HepG2 (cell line): ENCODE data around the gene TTC23L. TPM values are rescaled to one million over a fixed set of nuclear protein-coding genes. Genes with fewer than 3 reads are reported as not detected.

Experiments used
- ATAC-seq: fragments of 200-7000 bp; cut with Tn5 transposase; 3 replicates; pipeline ENCODE4 v1.9.1; 2020; ENCODE audit warnings: mild to moderate bottlenecking, moderate library complexity
- BruUV-seq: library from RNA; stranded (reverse); fragments of 400-500 nt; replicated peaks from 2 replicates; lab custom pipeline; 2021; lab: Mats Ljungman, UMichigan
- CTCF ChIA-PET: fragments of 300-600 bp; formaldehyde crosslinking; extraction: SDS; loops from one replicate; lab custom pipeline; 2021; ENCODE audit warnings: low total read pairs, inconsistent platforms, low intra/inter-chr PET ratio; lab: Yijun Ruan, JAX
- POLR2A ChIA-PET: fragments of 350-600 bp; sonication (Branson Sonifier 250); formaldehyde crosslinking; loops from one replicate; lab custom pipeline; 2020; ENCODE audit warnings: antibody characterized with exemption, inconsistent platforms; lab: Yijun Ruan, JAX
- DNase-seq: peaks from one replicate; pipeline ENCODE4 v3.0.0-alpha.2; 2015; ENCODE audit warnings: low spot score
- FAIRE-seq: peaks from 3 replicates; lab custom pipeline; 2011; peaks lifted over from hg19 to GRCh38; lab: Jason Lieb, UNC
- H2AFZ ChIP-seq: one replicate; pipeline ENCODE4 v1.6.1; 2011; ENCODE audit warnings: low read length, inconsistent platforms
- H3K27ac ChIP-seq: fragments of 300-600 bp; 3 replicates; pipeline ENCODE4 v1.8.0; 2011; ENCODE audit warnings: mixed run types, mild to moderate bottlenecking, mixed read lengths, low read length, inconsistent platforms; ENCODE audit not compliant: insufficient read depth; ENCODE audit errors: extremely low read length
- H3K27me3 ChIP-seq, 2 experiments: fragments of 200-600 bp in 1 of 2; 2 replicates in 1 of 2; 3 replicates in 1 of 2; pipeline versions ENCODE4 v1.6.0 to v1.8.0; 2011; ENCODE audit warnings: low read length in 2 of 2, mild to moderate bottlenecking in 2 of 2, moderate library complexity in 2 of 2, inconsistent platforms in 1 of 2; ENCODE audit not compliant: insufficient read depth in 2 of 2, control insufficient read depth in 1 of 2
- H3K36me3 ChIP-seq, 2 experiments: fragments of 200-600 bp in 1 of 2; replicated peaks in 1 of 2; 2 replicates in 1 of 2; 3 replicates in 1 of 2; pipeline versions ENCODE4 v1.5.1 to v1.8.0; 2011; ENCODE audit warnings: low read length in 2 of 2, inconsistent platforms in 1 of 2; ENCODE audit not compliant: insufficient read depth in 2 of 2, control insufficient read depth in 1 of 2
- H3K4me1 ChIP-seq: 2 replicates; pipeline ENCODE4 v1.5.1; 2012; ENCODE audit warnings: low read length, inconsistent platforms; ENCODE audit not compliant: insufficient read depth
- H3K4me2 ChIP-seq: 2 replicates; pipeline ENCODE4 v1.6.0; 2011; ENCODE audit warnings: low read depth, low read length, inconsistent platforms
- H3K4me3 ChIP-seq, 3 experiments: fragments of 200-600 bp in 1 of 3; sonication (generic), shearing (Covaris generic) in 1 of 3; replicated peaks in 1 of 3; 2 replicates each; pipeline ENCODE4 v1.5.1; 2011 to 2016; ENCODE audit warnings: low read length in 3 of 3, inconsistent platforms in 2 of 3, low read depth in 2 of 3, mild to moderate bottlenecking in 2 of 3, control low read depth in 1 of 3, mixed read lengths in 1 of 3; ENCODE audit not compliant: insufficient read depth in 1 of 3
- H3K79me2 ChIP-seq: one replicate; pipeline ENCODE4 v1.6.1; 2011; ENCODE audit warnings: low read length, inconsistent platforms; ENCODE audit not compliant: insufficient read depth
- H3K9ac ChIP-seq: 2 replicates; pipeline ENCODE4 v1.6.0; 2011; ENCODE audit warnings: mild to moderate bottlenecking, low read depth, low read length, inconsistent platforms; ENCODE audit not compliant: insufficient read depth
- H3K9me3 ChIP-seq: 2 replicates; pipeline ENCODE4 v1.5.1; 2012; ENCODE audit warnings: mild to moderate bottlenecking, low read length
- H4K20me1 ChIP-seq: 2 replicates; pipeline ENCODE4 v1.6.0; 2011; ENCODE audit warnings: inconsistent platforms, mild to moderate bottlenecking, low read length, moderate library complexity; ENCODE audit not compliant: insufficient read depth
- NFYC ChIP-seq: IDR thresholded peaks from 2 replicates; pipeline ENCODE4 v1.6.1; 2016; ENCODE audit warnings: missing genetic modification reagents, missing compliant biosample characterization
- NR1H2 ChIP-seq: sonication (generic); formaldehyde crosslinking; IDR thresholded peaks from 2 replicates; pipeline ENCODE4 v1.8.1; 2022; ENCODE audit warnings: low read depth, missing genetic modification reagents, borderline replicate concordance
- SMC3 ChIP-seq: IDR thresholded peaks from 2 replicates; pipeline ENCODE4 v1.6.1; 2011; ENCODE audit warnings: low read length, improper control_type of control experiment
- ZBTB25 ChIP-seq: IDR thresholded peaks from 2 replicates; pipeline ENCODE4 v1.6.1; 2018; ENCODE audit warnings: missing genetic modification reagents
- ZUFSP ChIP-seq: sonication (generic); formaldehyde crosslinking; IDR thresholded peaks from 2 replicates; pipeline ENCODE4 v1.9.0; 2021; ENCODE audit warnings: missing genetic modification reagents, mild to moderate bottlenecking, borderline replicate concordance
- WGBS: methylation state at CpG from one replicate; pipeline ENCODE4 v1.1.6; 2017; ENCODE audit warnings: low lambda C conversion rate; 5-methylcytosine and 5-hydroxymethylcytosine counted together
- in situ Hi-C: cut with HindIII; loops from 2 replicates; pipeline ENCODE4 v1.10.0; 2017; ENCODE audit warnings: low pct_unique_long_range_greater_than_20kb; ENCODE audit not compliant: extremely low pct_ligation_motif_present
- intact Hi-C: fragments of 100-400 bp; cut with micrococcal nuclease; formaldehyde crosslinking; loops from one replicate; pipeline ENCODE4 v1.10.0; 2022; ENCODE audit not compliant: unreplicated experiment
- polyA plus RNA-seq, 8 experiments: library from polyadenylated mRNA; depleted of rRNA in 3 of 8; stranded (reverse) in 7 of 8; unstranded in 1 of 8; fragments of >200 nt; fragmentation: Illumina TruSeq in 4 of 8; extraction: Trizol in 4 of 8; gene quantifications; 2 replicates each; pipeline versions ENCODE4 v1.2.1 to v1.2.3, GENCODE V29; 2011 to 2016; ENCODE audit warnings: low read depth in 4 of 8, missing spikeins in 1 of 8, mixed read lengths in 1 of 8; ENCODE audit not compliant: insufficient read depth in 1 of 8
- total RNA-seq, 5 experiments: library from RNA; depleted of rRNA; stranded (reverse); fragments of >200 nt; fragmentation: Illumina TruSeq; extraction: Trizol; gene quantifications; 2 replicates each; pipeline ENCODE4 v1.2.3, GENCODE V29; 2016; ENCODE audit warnings: low read depth in 1 of 5

The TTC23L gene
- total and polyA plus RNA-seq, 2 of the 13 experiments (the other 11 are each of a cell fraction or from before 2014, with no cell fraction given) = 0.37 to 1.4 TPM

GRCh38 chr5:34822956-34823715 is 15.8 kb upstream of the TTC23L start:
- ATAC-seq (no peak), DNase-seq (no peak)
- intact Hi-C loops (no loop called here), in situ Hi-C loops (no loop called here)
- H3K27me3 ChIP-seq = no peaks in the 10 kb centered on the region
- TSS peak; percentile 50 for BruUV-seq
- H3K79me2 ChIP-seq = no peaks in the 10 kb centered on the region
- no peak for TF ChIP-seq ZBTB25
- no peak for TF ChIP-seq NR1H2 (CRISPR knock-in tag)
- no peak for TF ChIP-seq NFYC (CRISPR knock-in tag)
- no peak for TF ChIP-seq SMC3
- no peak for TF ChIP-seq ZUFSP (CRISPR knock-in tag)
- TF ChIP-seq, all 625 proteins: peak for 0
- H3K27ac ChIP-seq = no peak overlapping the region
- WGBS = 96% methylated on average over 8 of the region's 8 CpGs
- peaks cover 12% of the 10 kb centered on the region for H3K4me1 ChIP-seq
- H3K4me3 ChIP-seq = no peak overlapping the region
- POLR2A ChIA-PET = no interaction called here
- H3K36me3 ChIP-seq = peaks cover 4 to 27% of the 10 kb centered on the region in 2 experiments; a peak in 3 of 5 replicates
- H3K9me3 ChIP-seq = no peaks in the 10 kb centered on the region
- H3K4me2 ChIP-seq = no peak overlapping the region
- no peak for FAIRE-seq
- CTCF ChIA-PET = no interaction called here
- H4K20me1 ChIP-seq = no peaks in the 10 kb centered on the region
- H3K9ac ChIP-seq = no peak overlapping the region
- no peak overlapping the region for H2AFZ ChIP-seq
